Measurements from ENCODE around the gene FMO3. TPM values are rescaled to one million over a fixed set of nuclear protein-coding genes. Genes with fewer than 3 reads are reported as not detected.

Gene FMO3
- polyA plus RNA-seq, 1 donor (not counting 4 experiments of a cell fraction or from before 2014, with no cell fraction given), result not detected

DNA sequence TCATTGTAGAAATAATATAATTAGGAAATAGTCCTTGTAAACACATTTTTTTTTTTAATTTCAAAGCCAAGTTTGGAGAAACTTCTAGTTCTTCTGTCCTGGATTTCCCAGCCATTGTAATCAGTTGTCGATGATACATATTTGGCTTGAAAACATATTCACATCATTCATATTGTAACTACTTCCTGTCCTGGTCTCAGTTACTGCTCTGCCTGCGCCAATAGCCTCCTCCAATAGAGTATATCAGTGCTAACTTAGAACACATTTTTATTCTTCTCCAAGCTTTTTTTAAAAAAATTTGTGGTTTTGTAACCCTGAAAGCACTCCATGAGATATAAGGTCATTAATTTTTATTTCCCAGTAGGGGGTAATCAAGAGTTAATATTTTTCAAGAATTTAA lies 48.3 kb downstream of the FMO3 start:
- TF ChIP-seq CTCF (optimal IDR thresholded peaks at IDR 0.05 in 1 of 3, IDR thresholded peaks at IDR 0.05 in 1 of 3, conservative IDR thresholded peaks at IDR 0.05 in 1 of 3; ENCODE audit: extremely low read depth in 1 of 3, insufficient read depth in 2 of 3, low read length in 3 of 3), result no peak
- no peak for DNase-seq (ENCODE audit: low read depth, low spot score)
- Histone ChIP-seq H3K9me3 (ENCODE audit: control insufficient read depth, low read depth, low read length) (no peaks in the 10 kb centered on the region), H3K79me2 (ENCODE audit: control insufficient read depth, insufficient read depth, low read length) (no peaks in the 10 kb centered on the region), H3K27me3 (ENCODE audit: control insufficient read depth, extremely low read depth, insufficient read depth, low read length) (no peaks in the 10 kb centered on the region), H3K9ac (ENCODE audit: control insufficient read depth, extremely low read depth, insufficient read depth, low read length) (no peak overlapping the region), H4K20me1 (ENCODE audit: control insufficient read depth, extremely low read depth, insufficient read depth, low read length) (no peaks in the 10 kb centered on the region), H3K4me3 (ENCODE audit: control insufficient read depth in 2 of 3, extremely low read depth in 1 of 3, insufficient read depth in 2 of 3, low read depth in 1 of 3, low read length in 3 of 3) (no peak overlapping the region), H3K27ac (ENCODE audit: control insufficient read depth, insufficient read depth, low read length) (no peak overlapping the region), H3K36me3 (ENCODE audit: control insufficient read depth in 2 of 2, extremely low read depth in 1 of 2, insufficient read depth in 2 of 2, low read length in 2 of 2) (no peaks in the 10 kb centered on the region), H3K4me2 (ENCODE audit: control insufficient read depth, extremely low read depth, insufficient read depth, low read depth, low read length) (no peak overlapping the region), H3K9me1 (ENCODE audit: control insufficient read depth, extremely low read depth, insufficient read depth, low read length) (no peaks in the 10 kb centered on the region), H2AFZ (ENCODE audit: control insufficient read depth, low read length) (no peak overlapping the region), H3K4me1 (ENCODE audit: control insufficient read depth, extremely low read depth, insufficient read depth, low read length) (no peaks in the 10 kb centered on the region)
- dilution Hi-C loops (cut with MboI; ENCODE audit: extremely low pct_ligation_motif_present, low sequenced_read_pairs), result no loop called here
- FAIRE-seq, result no peak

GRCh38 chr1:171139890-171140289 lies 49.2 kb downstream of the FMO3 start:
- no peaks in the 10 kb centered on the region for H3K27me3 ChIP-seq (ENCODE audit: control insufficient read depth, extremely low read depth, insufficient read depth, low read length)
- no peaks in the 10 kb centered on the region for H4K20me1 ChIP-seq (ENCODE audit: control insufficient read depth, extremely low read depth, insufficient read depth, low read length)
- H3K36me3 ChIP-seq (ENCODE audit: control insufficient read depth in 2 of 2, extremely low read depth in 1 of 2, insufficient read depth in 2 of 2, low read length in 2 of 2), result no peaks in the 10 kb centered on the region
- FAIRE-seq (no peak), DNase-seq (ENCODE audit: low read depth, low spot score) (no peak)
- H3K9me1 ChIP-seq (ENCODE audit: control insufficient read depth, extremely low read depth, insufficient read depth, low read length), result no peaks in the 10 kb centered on the region
- dilution Hi-C loops (cut with MboI; ENCODE audit: extremely low pct_ligation_motif_present, low sequenced_read_pairs), result no loop called here
- H3K79me2 ChIP-seq (ENCODE audit: control insufficient read depth, insufficient read depth, low read length), result no peaks in the 10 kb centered on the region
- no peaks in the 10 kb centered on the region for H3K4me1 ChIP-seq (ENCODE audit: control insufficient read depth, extremely low read depth, insufficient read depth, low read length)
- no peak overlapping the region for H3K4me3 ChIP-seq (ENCODE audit: control insufficient read depth in 2 of 3, extremely low read depth in 1 of 3, insufficient read depth in 2 of 3, low read depth in 1 of 3, low read length in 3 of 3)
- H3K27ac ChIP-seq (ENCODE audit: control insufficient read depth, insufficient read depth, low read length), result no peak overlapping the region
- H3K9ac ChIP-seq (ENCODE audit: control insufficient read depth, extremely low read depth, insufficient read depth, low read length), result no peak overlapping the region
- H3K4me2 ChIP-seq (ENCODE audit: control insufficient read depth, extremely low read depth, insufficient read depth, low read depth, low read length), result no peak overlapping the region
- no peaks in the 10 kb centered on the region for H3K9me3 ChIP-seq (ENCODE audit: control insufficient read depth, low read depth, low read length)
- H2AFZ ChIP-seq (ENCODE audit: control insufficient read depth, low read length), result no peak overlapping the region
- TF ChIP-seq CTCF (optimal IDR thresholded peaks at IDR 0.05 in 1 of 3, IDR thresholded peaks at IDR 0.05 in 1 of 3, conservative IDR thresholded peaks at IDR 0.05 in 1 of 3; ENCODE audit: extremely low read depth in 1 of 3, insufficient read depth in 2 of 3, low read length in 3 of 3) (no peak), EZH2 (IDR thresholded peaks at IDR 0.05; ENCODE audit: low read length) (no peak)

Measured in keratinocyte (primary cell).